Measurements from ENCODE around the gene CCDC97. TPM values are rescaled to one million over a fixed set of nuclear protein-coding genes. Genes with fewer than 3 reads are reported as not detected.

Gene CCDC97
- total RNA-seq, 1 donor from 2014 or later: 18.1 TPM

GRCh38 chr19:41352609-41353465 is 42.9 kb downstream of the CCDC97 start:
- Histone ChIP-seq H3K27me3 (ENCODE audit: insufficient read depth, low read length) (no peaks in the 10 kb centered on the region), H3K27ac (ENCODE audit: low read depth, low read length) (peak overlapping the region; percentile 70), H3K36me3 (ENCODE audit: insufficient read depth, low read length) (peaks cover 4% of the 10 kb centered on the region), H3K4me3 (ENCODE audit: insufficient read depth, low read depth, low read length) (peak overlapping the region; percentile 85), H4K20me1 (ENCODE audit: insufficient read depth, low read length) (peaks cover 57% of the 10 kb centered on the region), H3K4me2 (ENCODE audit: low read length) (peak overlapping the region; percentile 99), H3K79me2 (ENCODE audit: insufficient read depth, low read length) (peaks cover 52% of the 10 kb centered on the region), H3K9ac (ENCODE audit: low read length) (peak overlapping the region; percentile 94), H3K4me1 (ENCODE audit: insufficient read depth, low read length) (peaks cover 6% of the 10 kb centered on the region), H2AFZ (ENCODE audit: low read depth, low read length) (peak overlapping the region; percentile 9), H3K9me3 (ENCODE audit: insufficient read depth, low read depth, low read length) (no peaks in the 10 kb centered on the region)
- FAIRE-seq (no peak), DNase-seq (ENCODE audit: low read depth) (no peak)
- no peaks in the 10 kb centered on the region for H3K27me3 Mint-ChIP-seq (ENCODE audit: low read depth, unreplicated experiment)
- no peaks in the 10 kb centered on the region for H3K9me3 Mint-ChIP-seq (ENCODE audit: unreplicated experiment)
- H3K4me3 Mint-ChIP-seq (ENCODE audit: unreplicated experiment): peak overlapping the region; percentile 97
- TF ChIP-seq, protein P1, sequence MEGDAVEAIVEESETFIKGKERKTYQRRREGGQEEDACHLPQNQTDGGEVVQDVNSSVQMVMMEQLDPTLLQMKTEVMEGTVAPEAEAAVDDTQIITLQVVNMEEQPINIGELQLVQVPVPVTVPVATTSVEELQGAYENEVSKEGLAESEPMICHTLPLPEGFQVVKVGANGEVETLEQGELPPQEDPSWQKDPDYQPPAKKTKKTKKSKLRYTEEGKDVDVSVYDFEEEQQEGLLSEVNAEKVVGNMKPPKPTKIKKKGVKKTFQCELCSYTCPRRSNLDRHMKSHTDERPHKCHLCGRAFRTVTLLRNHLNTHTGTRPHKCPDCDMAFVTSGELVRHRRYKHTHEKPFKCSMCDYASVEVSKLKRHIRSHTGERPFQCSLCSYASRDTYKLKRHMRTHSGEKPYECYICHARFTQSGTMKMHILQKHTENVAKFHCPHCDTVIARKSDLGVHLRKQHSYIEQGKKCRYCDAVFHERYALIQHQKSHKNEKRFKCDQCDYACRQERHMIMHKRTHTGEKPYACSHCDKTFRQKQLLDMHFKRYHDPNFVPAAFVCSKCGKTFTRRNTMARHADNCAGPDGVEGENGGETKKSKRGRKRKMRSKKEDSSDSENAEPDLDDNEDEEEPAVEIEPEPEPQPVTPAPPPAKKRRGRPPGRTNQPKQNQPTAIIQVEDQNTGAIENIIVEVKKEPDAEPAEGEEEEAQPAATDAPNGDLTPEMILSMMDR (IDR thresholded peaks at IDR 0.05; ENCODE audit: insufficient read depth, low read depth, low read length): peak; percentile 21
- no peak for TF ChIP-seq EZH2 (IDR thresholded peaks at IDR 0.05; ENCODE audit: insufficient read depth, low read length)
- peaks cover 28% of the 10 kb centered on the region for H3K36me3 Mint-ChIP-seq (ENCODE audit: low read depth, unreplicated experiment)
- H3K4me1 Mint-ChIP-seq (ENCODE audit: low read depth, unreplicated experiment): peaks cover 14% of the 10 kb centered on the region
- peak overlapping the region; percentile 89 for H3K27ac Mint-ChIP-seq (ENCODE audit: unreplicated experiment)

- no peaks in the 10 kb centered on the region for H3K27me3 Mint-ChIP-seq (ENCODE audit: low read depth, unreplicated experiment)
- peaks cover 50% of the 10 kb centered on the region for H4K20me1 ChIP-seq (ENCODE audit: insufficient read depth, low read length)
- H3K4me1 ChIP-seq (ENCODE audit: insufficient read depth, low read length): peaks cover 6% of the 10 kb centered on the region
- peaks cover 23% of the 10 kb centered on the region for H3K36me3 Mint-ChIP-seq (ENCODE audit: low read depth, unreplicated experiment)
- peaks cover 14% of the 10 kb centered on the region for H3K4me1 Mint-ChIP-seq (ENCODE audit: low read depth, unreplicated experiment)
- peak within 1 kb of the TSS; percentile 85 for H3K4me3 ChIP-seq (ENCODE audit: insufficient read depth, low read depth, low read length)
- no peaks in the 10 kb centered on the region for H3K27me3 ChIP-seq (ENCODE audit: insufficient read depth, low read length)
- H3K36me3 ChIP-seq (ENCODE audit: insufficient read depth, low read length): peaks cover 4% of the 10 kb centered on the region
- DNase-seq (ENCODE audit: low read depth): peak; percentile 72
- H3K9me3 Mint-ChIP-seq (ENCODE audit: unreplicated experiment): no peaks in the 10 kb centered on the region
- H3K4me3 Mint-ChIP-seq (ENCODE audit: unreplicated experiment): peak within 1 kb of the TSS; percentile 97
- H3K27ac Mint-ChIP-seq (ENCODE audit: unreplicated experiment): peak within 1 kb of the TSS; percentile 89
- H3K9me3 ChIP-seq (ENCODE audit: insufficient read depth, low read depth, low read length): no peaks in the 10 kb centered on the region
- H2AFZ ChIP-seq (ENCODE audit: low read depth, low read length): peak within 1 kb of the TSS; percentile 38
- FAIRE-seq: no peak
- TF ChIP-seq, protein P1 (IDR thresholded peaks at IDR 0.05; ENCODE audit: insufficient read depth, low read depth, low read length): peak; percentile 54
- no peak for TF ChIP-seq EZH2 (IDR thresholded peaks at IDR 0.05; ENCODE audit: insufficient read depth, low read length)
- H3K9ac ChIP-seq (ENCODE audit: low read length): peak within 1 kb of the TSS; percentile 94
- peaks cover 47% of the 10 kb centered on the region for H3K79me2 ChIP-seq (ENCODE audit: insufficient read depth, low read length)
- H3K27ac ChIP-seq (ENCODE audit: low read depth, low read length): peak within 1 kb of the TSS; percentile 70
- peak within 1 kb of the TSS; percentile 99 for H3K4me2 ChIP-seq (ENCODE audit: low read length)
Measured at GRCh38 chr19:41353466-41354342, 43.7 kb downstream of the CCDC97 start, which contains the start of gene TGFB1. Gene TGFB1, minus strand, starts transcription at chr19:41353922. Its CDS starts 878 bp downstream, at chr19:41353044.
